CD14-positive monocyte (primary cell): ENCODE measurements around the gene AGXT2. TPM values are rescaled to one million over a fixed set of nuclear protein-coding genes. Genes with fewer than 3 reads are reported as not detected.
A peak's percentile ranks its signal among the peaks of the same experiment; 100 is the strongest.

ENCODE experiments used
- DNase-seq, 3 donors: peaks; one replicate each; pipeline ENCODE4 v3.0.0-alpha.2; 2011 to 2022
- H2AFZ ChIP-seq: 2 replicates; pipeline ENCODE4 v1.6.0; 2012; ENCODE audit warnings: mild to moderate bottlenecking, low read depth, low read length, inconsistent platforms; ENCODE audit not compliant: insufficient read depth, poor library complexity, severe bottlenecking
- H3K27ac ChIP-seq, 2 donors: 1 replicate in 1 of 2; 2 replicates in 1 of 2; pipeline ENCODE4 v1.5.1; 2012 to 2013; ENCODE audit warnings: low read length in 2 of 2, control low read depth in 1 of 2, inconsistent platforms in 1 of 2, low read depth in 1 of 2, mild to moderate bottlenecking in 1 of 2
- H3K27me3 ChIP-seq, 2 donors: one replicate each; pipeline versions ENCODE4 v1.6.0 to v1.6.1; 2011 to 2013; ENCODE audit warnings: low read length in 2 of 2; ENCODE audit not compliant: control insufficient read depth in 2 of 2, insufficient read depth in 2 of 2
- H3K36me3 ChIP-seq, 2 donors: replicated peaks in 1 of 2; 1 replicate in 1 of 2; 2 replicates in 1 of 2; pipeline versions ENCODE4 v1.5.1 to v1.6.1; 2012 to 2013; ENCODE audit warnings: low read length in 2 of 2, control low read depth in 1 of 2, inconsistent platforms in 1 of 2, mild to moderate bottlenecking in 1 of 2; ENCODE audit not compliant: insufficient read depth in 2 of 2, control insufficient read depth in 1 of 2
- H3K4me1 ChIP-seq, 2 donors: 1 replicate in 1 of 2; 2 replicates in 1 of 2; pipeline versions ENCODE4 v1.5.1 to v1.6.1; 2012 to 2013; ENCODE audit warnings: low read length in 2 of 2, control low read depth in 1 of 2, inconsistent platforms in 1 of 2, mild to moderate bottlenecking in 1 of 2, moderate library complexity in 1 of 2; ENCODE audit not compliant: insufficient read depth in 2 of 2, control insufficient read depth in 1 of 2
- H3K4me2 ChIP-seq: replicated peaks from 2 replicates; pipeline ENCODE3; 2012; ENCODE audit warnings: low read length, moderate library complexity, mild to moderate bottlenecking; ENCODE audit not compliant: poor library complexity, severe bottlenecking; ENCODE audit errors: extremely low read depth
- H3K4me3 ChIP-seq, 3 experiments: fragments of 200-600 bp in 1 of 3; sonication (generic) in 1 of 3; replicated peaks in 1 of 3; 1 replicate in 2 of 3; 2 replicates in 1 of 3; pipeline ENCODE4 v1.5.1; 2011 to 2013; ENCODE audit warnings: low read length in 3 of 3, mild to moderate bottlenecking in 3 of 3, control low read depth in 2 of 3, low read depth in 2 of 3, inconsistent platforms in 1 of 3, moderate library complexity in 1 of 3
- H3K79me2 ChIP-seq: 2 replicates; pipeline ENCODE4 v1.6.0; 2012; ENCODE audit warnings: mild to moderate bottlenecking, control low read depth, inconsistent platforms, low read length, moderate library complexity; ENCODE audit not compliant: insufficient read depth
- H3K9ac ChIP-seq: 2 replicates; pipeline ENCODE4 v1.6.0; 2017; ENCODE audit warnings: low read length, mild to moderate bottlenecking; ENCODE audit not compliant: insufficient read depth, poor library complexity, severe bottlenecking
- H3K9me3 ChIP-seq, 2 donors: replicated peaks in 1 of 2; 1 replicate in 1 of 2; 2 replicates in 1 of 2; pipeline versions ENCODE4 v1.5.1 to v1.6.1; 2012 to 2013; ENCODE audit warnings: low read length in 2 of 2, control low read depth in 1 of 2; ENCODE audit not compliant: control insufficient read depth in 1 of 2, insufficient read depth in 1 of 2
- H4K20me1 ChIP-seq: 2 replicates; pipeline ENCODE4 v1.6.0; 2012; ENCODE audit warnings: mild to moderate bottlenecking, low read length, control low read depth, moderate library complexity; ENCODE audit not compliant: insufficient read depth
- H3K27ac Mint-ChIP-seq, 7 donors: one replicate each; pipeline ENCODE4 v1.8.0; 2020; ENCODE audit warnings: mild to moderate bottlenecking in 7 of 7, mixed read lengths in 7 of 7, moderate library complexity in 6 of 7, inconsistent platforms in 2 of 7
- H3K27me3 Mint-ChIP-seq, 3 donors: one replicate each; pipeline ENCODE4 v1.8.0; 2021 to 2022; ENCODE audit warnings: low read depth in 3 of 3, mild to moderate bottlenecking in 3 of 3, mixed read lengths in 3 of 3, moderate library complexity in 3 of 3, inconsistent platforms in 1 of 3
- H3K36me3 Mint-ChIP-seq, 2 donors: one replicate each; pipeline ENCODE4 v1.8.0; 2020; ENCODE audit warnings: mixed read lengths in 2 of 2, inconsistent platforms in 1 of 2, mild to moderate bottlenecking in 1 of 2
- H3K4me1 Mint-ChIP-seq: one replicate; pipeline ENCODE4 v1.8.0; 2020; ENCODE audit warnings: mild to moderate bottlenecking, mixed read lengths
- H3K4me3 Mint-ChIP-seq, 2 donors: one replicate each; pipeline ENCODE4 v1.8.0; 2020; ENCODE audit warnings: mild to moderate bottlenecking in 2 of 2, mixed read lengths in 2 of 2, moderate library complexity in 1 of 2
- H3K9me3 Mint-ChIP-seq, 7 donors: one replicate each; pipeline ENCODE4 v1.8.0; 2020 to 2022; ENCODE audit warnings: mixed read lengths in 7 of 7, mild to moderate bottlenecking in 6 of 7, moderate library complexity in 6 of 7, inconsistent platforms in 2 of 7
- WGBS: methylation state at CpG from one replicate; pipeline ENCODE4 v1.1.5; 2013; ENCODE audit warnings: missing lambda C conversion rate; ENCODE audit not compliant: insufficient coverage; 5-methylcytosine and 5-hydroxymethylcytosine counted together
- intact Hi-C, 2 donors: fragments of 100-400 bp; cut with micrococcal nuclease; formaldehyde crosslinking; loops; one replicate each; pipeline versions ENCODE4 v1.15.0 to v1.15.1; 2023
- polyA plus RNA-seq, 3 donors: library from polyadenylated mRNA; depleted of rRNA in 1 of 3; unstranded in 2 of 3; stranded (reverse) in 1 of 3; fragments of 300-500 nt in 2 of 3; fragments of >200 nt in 1 of 3; fragmentation: Illumina TruSeq in 2 of 3; gene quantifications; 1 replicate in 2 of 3; 2 replicates in 1 of 3; pipeline ENCODE4 v1.2.3, GENCODE V29; 2012 to 2021
- TF ChIP-seq, protein P1 (sequence below): fragments of 200-600 bp; IDR thresholded peaks from one replicate; pipeline ENCODE4 v1.8.0; 2022; ENCODE audit warnings: antibody characterized with exemption, mild to moderate bottlenecking

The AGXT2 gene
- polyA plus RNA-seq, 3 donors, result not detected

DNA sequence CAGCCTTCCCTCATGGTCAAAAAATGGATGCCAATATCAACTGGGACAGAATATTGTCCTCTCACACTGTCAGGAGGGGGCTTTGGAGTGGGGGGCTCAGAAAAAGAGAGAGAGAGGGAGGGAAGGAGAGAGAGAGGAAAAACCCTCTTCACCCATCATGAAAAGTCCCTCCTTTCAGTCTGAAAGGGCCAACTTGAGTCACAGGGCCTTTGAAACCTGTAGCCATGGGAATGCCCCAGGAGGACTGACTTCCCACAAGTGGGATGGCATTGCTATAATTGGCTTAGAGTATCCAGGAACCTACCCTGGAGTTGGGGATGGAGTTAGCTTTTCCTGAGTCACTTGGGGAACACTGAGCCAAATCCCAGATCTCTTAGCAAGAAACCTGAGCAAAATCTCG, 77.2 kb downstream of the AGXT2 start:
- H3K27me3 Mint-ChIP-seq, result peaks cover 0 to 2% (median 0%) of the 10 kb centered on the region in 3 donors
- no peak overlapping the region for H3K4me3 Mint-ChIP-seq
- H3K9me3 Mint-ChIP-seq, result peaks cover 8 to 17% (median 11%) of the 10 kb centered on the region in 7 donors
- H2AFZ ChIP-seq, result no peak overlapping the region
- no peaks in the 10 kb centered on the region for H4K20me1 ChIP-seq
- peaks cover 5 to 10% of the 10 kb centered on the region in 2 donors for H3K9me3 ChIP-seq
- H3K79me2 ChIP-seq, result no peaks in the 10 kb centered on the region
- H3K4me3 ChIP-seq, result no peak overlapping the region
- H3K4me1 Mint-ChIP-seq, result no peaks in the 10 kb centered on the region
- peaks cover 0 to 6% of the 10 kb centered on the region in 2 donors for H3K36me3 Mint-ChIP-seq
- no peak overlapping the region for H3K27ac ChIP-seq
- no CpG with 5 or more reads among the region's 1 CpG for WGBS
- H3K27ac Mint-ChIP-seq, result peak overlapping the region in 1 of 7 donors; percentile 7
- no peaks in the 10 kb centered on the region for H3K4me1 ChIP-seq
- H3K4me2 ChIP-seq, result no peak overlapping the region
- intact Hi-C loops, result no loop called here
- H3K9ac ChIP-seq, result no peak overlapping the region
- H3K27me3 ChIP-seq, result no peaks in the 10 kb centered on the region
- H3K36me3 ChIP-seq, result no peaks in the 10 kb centered on the region
- no peak for DNase-seq
- TF ChIP-seq, protein P1, sequence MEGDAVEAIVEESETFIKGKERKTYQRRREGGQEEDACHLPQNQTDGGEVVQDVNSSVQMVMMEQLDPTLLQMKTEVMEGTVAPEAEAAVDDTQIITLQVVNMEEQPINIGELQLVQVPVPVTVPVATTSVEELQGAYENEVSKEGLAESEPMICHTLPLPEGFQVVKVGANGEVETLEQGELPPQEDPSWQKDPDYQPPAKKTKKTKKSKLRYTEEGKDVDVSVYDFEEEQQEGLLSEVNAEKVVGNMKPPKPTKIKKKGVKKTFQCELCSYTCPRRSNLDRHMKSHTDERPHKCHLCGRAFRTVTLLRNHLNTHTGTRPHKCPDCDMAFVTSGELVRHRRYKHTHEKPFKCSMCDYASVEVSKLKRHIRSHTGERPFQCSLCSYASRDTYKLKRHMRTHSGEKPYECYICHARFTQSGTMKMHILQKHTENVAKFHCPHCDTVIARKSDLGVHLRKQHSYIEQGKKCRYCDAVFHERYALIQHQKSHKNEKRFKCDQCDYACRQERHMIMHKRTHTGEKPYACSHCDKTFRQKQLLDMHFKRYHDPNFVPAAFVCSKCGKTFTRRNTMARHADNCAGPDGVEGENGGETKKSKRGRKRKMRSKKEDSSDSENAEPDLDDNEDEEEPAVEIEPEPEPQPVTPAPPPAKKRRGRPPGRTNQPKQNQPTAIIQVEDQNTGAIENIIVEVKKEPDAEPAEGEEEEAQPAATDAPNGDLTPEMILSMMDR, result no peak

DNA sequence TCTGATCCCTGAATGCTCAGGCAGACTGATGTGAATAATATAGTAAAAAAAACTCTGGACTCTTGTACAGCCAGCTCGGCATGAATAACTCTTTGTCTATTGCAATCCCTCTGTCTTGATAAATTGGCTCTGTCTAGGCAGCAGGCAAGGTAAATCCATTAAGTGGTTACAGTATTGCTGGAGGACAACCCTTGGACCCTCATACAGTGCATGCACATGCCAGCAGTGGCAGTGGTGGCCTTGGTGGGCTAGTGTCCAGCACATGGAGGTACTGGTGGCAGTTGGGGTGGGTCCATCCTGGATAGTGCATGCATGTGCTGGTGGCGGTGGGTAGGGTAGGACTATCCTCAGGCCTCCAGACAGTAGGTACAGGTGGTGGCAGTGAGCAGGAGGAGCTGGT, 79.5 kb downstream of the AGXT2 start:
- TF ChIP-seq, protein P1, result no peak
- peaks cover 14 to 22% (median 15%) of the 10 kb centered on the region in 7 donors for H3K9me3 Mint-ChIP-seq
- H3K4me3 Mint-ChIP-seq, result no peak overlapping the region

More for the DNA sequence above, 79.5 kb downstream of the AGXT2 start:
- Histone ChIP-seq H3K9me3 (peaks cover 10 to 16% of the 10 kb centered on the region in 2 donors), H3K36me3 (no peaks in the 10 kb centered on the region), H3K4me3 (no peak overlapping the region), H3K27me3 (no peaks in the 10 kb centered on the region), H4K20me1 (no peaks in the 10 kb centered on the region), H3K4me2 (no peak overlapping the region), H3K9ac (no peak overlapping the region), H2AFZ (no peak overlapping the region), H3K27ac (no peak overlapping the region), H3K4me1 (no peaks in the 10 kb centered on the region), H3K79me2 (no peaks in the 10 kb centered on the region)
- intact Hi-C loops, result no loop called here
- H3K4me1 Mint-ChIP-seq, result no peaks in the 10 kb centered on the region
- peak overlapping the region in 1 of 7 donors; percentile 46 for H3K27ac Mint-ChIP-seq
- peaks cover 0 to 2% (median 2%) of the 10 kb centered on the region in 3 donors for H3K27me3 Mint-ChIP-seq
- DNase-seq, result no peak
- peaks cover 0 to 7% of the 10 kb centered on the region in 2 donors for H3K36me3 Mint-ChIP-seq
- no CpG with 5 or more reads among the region's 2 CpGs for WGBS
